Embryonic facial prominence (tissue), 1 donor: ENCODE measurements around the gene MBOAT1.

Experiments used
- DNase-seq: peaks from one replicate; pipeline ENCODE4 v3.0.0-alpha.2; 2016; ENCODE audit errors: extremely low spot score

MBOAT1 gene

DNA sequence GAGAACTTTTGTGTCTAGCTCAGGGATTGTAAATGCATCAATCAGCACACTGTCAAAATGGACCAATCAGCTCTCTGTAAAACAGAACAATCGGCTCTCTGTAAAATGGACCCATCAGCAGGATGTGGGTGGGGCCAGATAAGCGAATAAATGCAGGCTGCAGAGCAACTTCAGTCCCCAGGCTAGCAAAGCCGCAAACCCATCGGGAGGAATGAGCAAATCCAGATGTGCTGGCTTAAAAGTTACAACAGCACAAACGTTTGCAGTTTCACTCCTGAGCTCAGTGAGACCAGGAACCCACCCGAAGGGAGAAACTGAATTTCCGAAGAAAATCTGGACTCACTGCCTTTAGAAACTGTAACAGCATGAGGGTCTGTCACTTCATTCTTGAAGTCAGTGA lies 21.9 kb upstream of the MBOAT1 start:
- DNase-seq: no peak

DNA sequence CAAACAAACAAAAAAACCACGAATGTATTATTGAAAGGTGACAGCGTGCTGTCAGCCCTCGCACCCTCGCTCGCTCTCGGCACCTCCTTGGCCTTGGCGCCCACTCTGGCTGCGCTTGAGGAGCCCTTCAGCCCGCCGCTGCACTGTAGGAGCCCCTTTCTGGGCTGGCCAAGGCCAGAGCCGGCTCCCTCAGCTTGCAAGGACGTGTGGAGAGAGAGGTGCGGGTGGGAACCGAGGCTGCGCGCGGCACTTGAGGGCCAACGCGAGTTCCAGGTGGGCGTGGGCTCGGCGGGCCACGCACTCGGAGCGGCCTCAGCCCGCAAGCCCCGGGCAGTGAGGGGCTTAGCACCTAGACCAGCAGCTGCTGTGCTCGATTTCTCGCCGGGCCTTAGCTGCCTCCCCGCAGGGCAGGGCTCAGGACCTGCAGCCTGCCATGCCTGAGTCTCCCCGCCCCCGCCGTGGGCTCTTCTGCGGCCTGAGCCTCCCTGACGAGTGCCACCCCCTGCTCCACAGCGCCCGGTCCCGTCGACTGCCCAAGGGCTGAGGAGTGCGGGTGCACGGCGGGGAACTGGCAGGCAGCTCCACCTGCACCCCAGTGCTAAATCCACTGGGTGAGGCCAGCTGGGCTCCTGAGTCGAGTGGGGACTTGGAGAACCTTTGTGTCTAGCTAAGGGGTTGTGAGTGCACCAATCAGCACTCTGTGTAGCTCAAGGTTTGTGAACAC lies 20.9 kb upstream of the MBOAT1 start:
- no peak for DNase-seq

DNA sequence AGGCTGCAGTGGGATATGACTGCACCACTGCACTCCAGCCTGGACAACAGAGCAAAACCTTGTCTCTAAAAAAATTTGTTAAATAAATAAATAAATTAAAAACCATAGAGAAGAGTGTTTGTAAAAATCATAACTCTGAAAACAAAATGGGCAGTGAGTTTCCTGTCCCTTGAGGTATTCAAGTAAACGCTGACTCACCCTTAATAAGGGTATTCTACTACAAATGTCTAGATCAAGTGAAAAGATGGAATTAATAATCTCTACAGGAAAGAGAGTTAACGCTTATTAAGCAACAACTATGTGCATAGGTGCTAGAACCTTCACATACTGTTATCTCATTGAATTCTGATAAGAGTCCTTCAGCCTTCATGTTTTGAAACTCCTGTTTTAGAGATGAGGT lies 19.9 kb upstream of the MBOAT1 start:
- DNase-seq: no peak

DNA sequence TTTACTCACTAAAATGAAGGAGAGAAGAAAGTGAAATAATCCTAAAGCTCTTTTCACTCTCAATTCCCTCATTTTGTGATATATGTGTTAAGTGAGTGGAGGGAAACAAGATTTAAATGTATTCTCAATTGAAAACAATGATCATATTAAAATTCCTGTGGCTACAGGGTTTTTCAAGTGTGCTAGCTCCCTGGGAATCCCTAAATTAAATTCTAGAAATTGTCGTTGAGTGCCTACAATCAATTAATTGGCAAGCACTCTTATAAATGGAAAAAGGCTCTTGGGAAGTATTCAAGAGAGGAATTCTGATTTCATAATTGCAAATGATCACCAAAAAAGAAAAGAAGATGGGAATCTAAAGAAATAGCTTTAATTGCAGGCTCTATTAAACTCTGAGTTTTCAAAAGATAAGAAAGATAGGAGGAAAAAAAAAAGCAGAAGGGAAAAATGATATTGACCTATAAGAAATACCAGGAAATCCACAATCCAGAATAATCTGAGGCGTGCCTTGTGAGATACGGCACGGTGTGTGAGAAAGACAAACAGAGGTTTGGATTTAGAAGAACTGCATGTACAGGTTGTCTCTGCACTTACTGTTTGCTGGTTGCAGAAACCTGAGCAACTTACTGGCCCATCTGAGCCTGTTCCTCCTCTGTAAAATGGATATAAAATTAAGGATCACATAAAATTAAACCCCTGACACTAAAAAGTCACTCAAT lies 18.3 kb upstream of the MBOAT1 start:
- no peak for DNase-seq

DNA sequence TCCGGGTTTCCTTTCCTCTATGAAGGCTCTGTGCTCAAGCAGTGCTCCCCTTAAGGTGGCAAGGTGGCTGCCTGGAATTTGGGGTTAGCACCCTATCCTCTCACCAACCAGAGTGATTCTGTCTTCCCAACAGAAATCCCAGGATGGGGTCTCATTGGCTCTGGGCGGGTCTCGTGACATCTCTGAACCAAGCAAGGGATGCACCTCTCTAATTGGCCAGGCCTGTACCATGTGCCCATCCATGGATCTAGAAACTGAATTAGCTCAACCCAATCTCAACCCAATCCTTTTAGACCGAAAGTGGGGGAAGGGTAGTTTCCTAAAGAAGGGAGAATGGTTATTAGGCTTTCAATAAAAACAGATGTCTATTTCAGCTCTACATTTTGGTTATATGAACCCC lies 17.6 kb upstream of the MBOAT1 start:
- DNase-seq: no peak

DNA sequence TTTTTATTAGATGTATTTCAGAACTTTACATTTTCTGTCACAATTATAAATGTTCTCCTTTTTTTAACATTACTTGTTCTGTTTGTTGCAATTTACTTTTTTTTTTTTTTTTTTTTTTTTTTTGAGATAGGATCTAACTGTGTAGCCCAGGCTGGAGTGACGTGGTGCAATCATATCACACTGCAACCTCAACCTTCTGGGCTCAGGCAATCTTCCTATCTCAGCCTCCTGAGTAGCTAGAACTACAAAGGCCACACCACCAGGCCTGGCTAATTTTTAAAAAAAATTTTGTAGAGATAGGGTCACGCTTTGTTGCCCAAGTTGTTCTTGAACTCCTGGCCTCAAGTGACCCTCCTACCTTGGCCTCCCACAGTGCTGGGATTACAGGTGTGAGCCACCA lies 15.1 kb upstream of the MBOAT1 start:
- no peak for DNase-seq

DNA sequence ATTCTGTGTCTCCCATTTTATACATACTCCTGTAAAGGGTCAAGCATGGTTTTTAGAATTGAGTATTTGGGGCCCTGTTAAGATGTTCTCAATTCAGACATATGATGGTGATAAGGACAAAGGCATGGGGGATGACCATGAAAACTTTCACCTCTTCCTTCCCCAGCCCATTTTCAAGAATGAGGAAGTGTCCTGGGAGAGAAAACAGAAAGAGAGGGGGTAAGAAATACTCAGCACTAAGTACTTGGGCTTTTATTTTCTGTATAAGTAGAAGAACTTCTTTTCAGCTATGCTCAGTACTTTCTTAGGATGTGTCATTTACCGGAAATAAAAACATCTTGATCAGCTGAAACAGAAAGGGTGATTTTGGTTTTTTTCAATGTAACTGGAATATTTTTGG lies 10.9 kb upstream of the MBOAT1 start:
- DNase-seq: no peak

DNA sequence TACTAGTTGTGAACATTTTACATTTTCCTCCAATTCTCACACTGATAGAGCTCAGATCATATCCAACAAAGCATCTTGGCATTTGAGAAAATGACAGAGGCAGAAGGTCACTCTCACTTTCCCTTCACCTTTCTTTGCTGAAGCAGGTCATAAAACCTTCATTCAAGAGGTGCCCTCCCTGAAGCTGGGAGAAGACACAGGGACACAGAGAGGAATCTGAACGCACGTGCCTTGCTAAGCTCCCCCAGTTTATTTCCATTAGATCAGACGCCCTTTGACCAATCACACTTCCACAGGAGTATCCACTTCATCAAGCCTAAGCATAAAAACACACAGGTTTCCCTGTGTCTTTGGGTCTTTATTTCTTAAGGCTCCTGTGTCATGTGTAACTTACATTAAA lies 9.2 kb upstream of the MBOAT1 start:
- no peak for DNase-seq

DNA sequence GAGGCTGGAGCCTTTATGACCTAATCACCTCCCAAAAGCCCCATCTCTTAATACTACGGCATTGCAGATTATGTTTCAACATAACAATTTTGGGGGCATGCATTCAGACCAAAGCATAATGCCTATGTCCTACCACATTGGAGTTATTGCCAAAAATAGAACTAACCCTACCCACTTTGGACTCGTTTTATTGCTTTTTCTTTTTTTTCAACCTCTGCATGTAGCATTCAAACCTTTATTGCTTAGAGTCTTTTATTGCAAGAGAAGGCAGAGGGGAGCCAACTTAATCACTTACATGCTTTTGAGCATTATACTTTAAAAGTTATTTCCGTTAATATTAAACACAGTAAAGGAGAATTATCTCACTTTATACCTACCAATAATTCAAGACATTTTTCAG lies 8.1 kb upstream of the MBOAT1 start:
- no peak for DNase-seq

DNA sequence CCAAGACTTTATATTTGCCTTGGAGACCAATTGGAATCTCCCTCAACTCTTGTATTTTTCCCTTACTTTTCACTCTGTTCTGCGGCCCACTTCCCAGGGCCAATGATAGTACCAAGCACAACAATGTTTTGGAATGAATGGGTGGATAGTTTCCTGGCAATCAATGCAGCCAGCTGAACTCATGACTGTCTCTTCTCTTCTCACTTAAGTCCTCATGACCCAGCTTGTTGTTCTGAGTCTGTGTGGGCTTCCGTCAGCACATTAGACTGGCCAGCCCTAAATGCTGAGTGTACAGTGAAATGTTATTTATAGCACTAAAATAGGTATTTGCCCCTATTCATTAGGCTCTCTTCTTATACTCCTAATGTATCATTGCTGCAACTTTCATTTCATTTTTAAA lies 5.6 kb upstream of the MBOAT1 start:
- no peak for DNase-seq

DNA sequence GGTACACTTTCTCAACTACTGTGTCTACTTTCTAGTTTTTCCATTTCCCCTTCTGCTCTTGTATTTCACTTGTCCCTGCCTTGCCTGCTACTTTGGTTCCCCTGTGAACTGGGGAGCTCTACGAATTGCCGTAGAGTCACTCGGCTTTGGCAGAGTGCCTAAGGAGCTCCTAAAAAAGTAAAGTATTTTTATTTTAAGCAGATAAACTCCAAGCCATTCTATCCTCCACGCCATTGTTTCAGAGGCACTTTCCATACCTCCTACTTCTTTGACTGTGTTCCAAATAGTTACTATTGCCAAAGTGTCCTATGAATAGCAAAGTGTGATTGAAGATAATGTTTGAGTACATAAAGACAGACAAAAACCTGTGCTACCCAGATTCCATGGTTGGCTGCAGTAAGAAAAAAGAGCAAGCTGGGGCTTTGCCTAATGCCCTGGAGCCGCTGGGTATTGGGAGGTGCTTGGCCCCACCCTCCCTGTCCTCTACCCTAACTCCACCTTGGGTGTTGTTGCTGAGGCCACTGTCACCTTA lies 5.1 kb upstream of the MBOAT1 start:
- no peak for DNase-seq

DNA sequence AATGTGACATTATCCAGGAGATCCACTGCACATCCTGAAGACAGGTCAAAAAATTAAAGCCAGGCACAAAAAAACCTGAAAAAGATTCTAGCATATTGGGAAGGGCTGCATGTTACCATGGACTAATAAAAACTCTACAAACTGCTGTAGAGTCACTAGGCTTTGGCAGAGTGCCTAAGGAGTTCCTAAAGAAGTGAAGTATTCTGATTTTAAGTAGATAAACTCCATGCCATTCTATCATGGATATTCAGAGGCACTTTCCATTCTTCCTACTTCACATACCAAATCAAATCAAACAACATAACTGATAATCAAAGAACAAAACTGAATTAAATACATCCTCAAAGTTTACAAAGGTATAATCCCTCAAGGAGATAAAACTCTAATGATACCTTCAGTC lies 3.0 kb upstream of the MBOAT1 start:
- no peak for DNase-seq

DNA sequence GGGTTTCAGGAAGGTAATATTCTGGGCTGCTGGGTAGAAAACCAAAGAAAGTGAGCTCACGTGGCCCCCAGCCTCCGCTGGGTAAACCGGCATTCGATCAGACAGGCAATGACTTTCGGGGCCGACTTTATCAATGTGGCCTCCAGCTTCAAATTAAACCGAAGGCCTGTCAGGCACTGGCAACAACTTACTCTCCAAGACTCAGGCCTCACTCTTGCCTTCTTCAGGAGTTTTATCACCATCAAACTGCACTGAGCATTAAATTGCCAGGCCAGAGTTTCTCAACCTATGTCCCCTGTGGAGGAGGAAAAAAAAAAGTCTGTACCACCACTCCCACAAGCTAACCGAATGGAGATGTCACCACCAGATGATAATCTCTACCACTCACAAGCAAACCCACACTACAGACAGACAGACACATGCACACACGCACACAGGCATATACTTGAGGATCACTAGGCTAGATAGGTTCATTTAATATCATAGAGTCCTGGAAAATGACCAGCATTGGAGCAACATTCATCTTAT lies 1.1 kb upstream of the MBOAT1 start:
- no peak for DNase-seq

DNA sequence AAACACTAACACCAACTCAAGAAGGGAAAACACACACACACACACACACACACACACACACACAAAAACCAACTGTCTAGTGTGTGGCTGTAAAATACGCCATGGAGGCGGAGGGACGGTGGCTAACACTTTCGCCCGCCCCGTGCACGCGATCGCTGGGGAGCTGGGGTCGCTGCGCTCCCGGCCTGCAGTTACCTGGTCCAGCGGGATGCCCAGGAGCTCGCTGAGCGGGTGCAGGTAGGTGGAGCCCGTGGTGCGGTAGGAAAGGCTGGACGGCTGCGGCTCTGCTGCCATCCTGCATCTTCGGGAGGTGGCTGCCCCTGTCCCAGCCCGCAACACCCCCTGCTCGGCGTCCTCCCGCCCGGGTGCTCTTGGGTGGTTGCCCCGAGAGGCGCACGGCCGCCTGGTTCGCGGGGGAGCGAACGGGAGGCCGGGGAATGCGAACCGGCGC lies 303 bp downstream of the MBOAT1 start:
- no peak for DNase-seq

DNA sequence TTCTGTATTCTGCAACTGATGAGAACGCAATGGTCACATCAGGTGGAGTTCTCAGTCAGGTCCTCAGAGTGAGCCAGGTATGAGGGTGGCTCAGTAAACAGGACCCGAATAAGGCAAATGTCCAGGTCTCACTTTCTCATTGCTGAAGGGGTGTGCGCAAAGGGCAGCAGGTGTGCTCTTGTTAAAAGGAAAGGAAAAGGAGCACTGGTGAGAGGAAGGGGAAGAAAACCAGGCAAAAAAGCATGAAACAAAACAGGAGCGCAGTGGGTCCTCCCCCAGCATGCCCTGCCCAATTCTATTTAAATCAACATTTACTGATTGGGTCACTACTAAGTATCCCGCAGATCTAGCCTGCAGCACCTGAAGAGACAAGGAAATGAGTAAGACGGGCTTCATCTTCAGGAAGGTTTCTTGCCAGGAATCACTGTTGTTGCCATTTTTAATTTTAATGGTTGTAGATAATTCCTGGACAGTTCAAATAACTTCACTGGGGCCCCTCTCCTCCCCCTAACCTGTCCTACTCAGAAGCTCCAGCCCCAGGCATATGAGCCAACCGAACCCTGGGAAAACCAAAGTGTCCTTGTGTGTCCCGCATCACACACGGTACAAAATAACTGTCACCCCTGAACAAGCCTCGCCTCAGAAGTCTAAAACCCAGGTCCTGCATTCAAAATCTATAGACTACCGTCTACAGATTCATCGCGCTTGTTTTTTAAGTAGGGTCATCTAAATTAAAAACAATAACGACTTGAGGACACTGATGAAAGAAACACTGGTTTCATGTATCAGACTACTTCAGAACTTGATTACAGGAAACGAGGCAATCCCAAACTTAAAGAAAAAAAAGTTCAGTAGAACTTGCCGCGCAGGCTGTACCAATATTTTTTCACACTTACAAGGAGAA lies 980 bp downstream of the MBOAT1 start:
- no peak for DNase-seq

DNA sequence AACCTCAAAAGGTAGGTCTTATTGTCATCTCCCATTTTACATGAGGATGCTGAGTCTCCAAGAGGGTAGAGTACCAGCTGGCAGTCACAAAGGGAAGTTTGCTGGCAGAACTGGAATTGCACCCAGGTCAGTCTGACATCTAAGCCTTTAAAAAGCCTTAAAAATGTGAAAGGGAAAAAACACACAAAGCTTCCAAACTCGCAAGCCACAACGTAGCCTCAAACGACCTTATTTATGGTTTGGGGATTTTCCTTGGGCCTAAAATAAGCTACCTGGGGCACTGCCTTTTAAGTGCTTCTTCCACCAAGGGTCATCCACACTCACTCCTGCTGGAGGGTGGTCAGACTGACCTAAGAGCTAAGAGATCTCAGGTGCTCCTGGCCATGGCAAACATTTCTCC lies 2.1 kb downstream of the MBOAT1 start:
- no peak for DNase-seq

DNA sequence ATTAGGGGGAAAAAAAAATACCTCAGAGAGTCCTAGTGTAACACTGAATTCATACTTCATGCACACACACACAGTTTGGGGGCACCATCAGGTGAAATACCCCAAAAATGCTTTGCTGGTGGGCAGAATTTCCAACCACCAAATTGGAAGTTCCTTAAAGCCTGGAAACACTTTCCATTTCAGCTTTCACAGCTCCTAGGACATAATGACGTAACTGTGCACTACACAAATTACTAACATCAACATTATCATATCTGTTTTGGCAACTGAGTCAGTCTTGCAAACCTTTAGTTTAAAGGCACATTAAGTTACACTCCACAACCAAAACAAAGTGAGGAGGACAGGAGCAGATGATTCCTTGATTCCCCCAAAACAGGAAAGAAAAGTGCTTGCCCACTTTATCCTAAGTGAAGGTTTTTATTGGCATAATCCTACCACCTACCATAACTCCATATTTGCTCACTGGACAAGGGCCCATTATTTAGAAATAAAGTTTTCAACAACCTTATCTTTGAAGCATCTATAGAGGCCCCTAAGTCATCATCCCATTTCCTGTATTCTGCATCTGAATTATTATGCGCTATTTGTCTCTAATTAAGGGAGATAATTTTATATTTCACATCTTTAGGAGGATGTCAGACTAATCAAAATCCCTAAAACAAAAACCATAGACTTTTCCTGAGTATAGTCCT lies 3.4 kb downstream of the MBOAT1 start:
- no peak for DNase-seq

DNA sequence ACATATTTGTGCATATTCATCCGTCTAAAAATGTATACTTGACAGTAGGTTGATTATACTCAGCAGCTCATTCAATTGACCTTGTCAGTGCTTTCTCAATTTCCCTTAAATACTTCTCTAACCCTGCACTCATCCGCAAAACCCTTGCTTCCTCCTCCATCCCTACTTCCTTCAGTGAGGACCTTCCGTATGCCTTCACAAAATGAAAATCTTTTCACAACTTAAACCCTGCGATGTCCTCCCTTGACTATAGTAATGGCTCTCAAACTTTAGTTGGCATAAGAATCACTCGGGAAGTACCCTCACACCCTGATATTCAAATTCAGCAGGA lies 5.2 kb downstream of the MBOAT1 start:
- DNase-seq: no peak

DNA sequence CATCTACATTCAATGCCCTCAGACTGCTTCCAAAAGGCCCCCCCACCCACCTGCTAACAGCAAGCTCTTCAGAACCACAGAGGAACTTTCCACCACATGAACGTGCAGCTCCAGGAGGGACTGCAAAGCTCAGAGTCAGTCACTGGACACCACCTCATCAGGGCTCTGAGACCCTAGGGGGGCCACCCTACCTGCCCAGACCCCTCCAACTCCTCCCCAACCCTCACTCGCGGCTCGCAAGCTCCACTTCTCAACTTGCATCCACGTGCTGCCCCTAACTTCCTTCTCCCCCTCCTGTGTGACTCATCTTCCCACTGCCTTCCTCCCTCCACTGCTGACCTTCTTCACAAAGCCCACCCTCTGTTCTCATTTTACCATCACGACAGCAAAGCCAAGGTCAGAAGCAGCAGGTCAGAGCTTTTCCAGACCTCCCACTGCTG lies 6.5 kb downstream of the MBOAT1 start:
- DNase-seq: no peak

DNA sequence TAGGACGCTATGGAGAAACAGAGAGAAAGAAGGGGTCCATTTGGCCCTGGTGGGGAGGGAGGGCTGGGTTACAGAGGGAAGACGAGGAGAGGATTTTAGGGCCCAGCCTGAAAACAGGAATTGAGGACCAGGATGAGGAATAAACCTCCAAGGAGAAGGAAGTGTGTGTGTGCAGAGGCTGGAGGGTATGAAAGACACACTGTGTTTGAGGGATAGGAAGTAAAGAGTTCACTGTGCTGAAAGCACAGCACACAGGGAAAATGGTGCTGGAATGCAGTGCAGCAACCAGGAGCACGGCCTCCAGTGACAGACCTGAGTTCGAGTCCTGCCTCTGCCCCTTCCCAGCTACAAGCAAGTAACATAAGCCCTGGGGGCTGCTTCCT lies 7.8 kb downstream of the MBOAT1 start:
- DNase-seq: no peak
